ENCODE measurements around the gene ANGPTL7.

GRCh38 chr1:11169202-11169601 is 20.0 kb upstream of the ANGPTL7 start:
- TF ChIP-seq GATAD2B (conservative IDR thresholded peaks at IDR 0.05; ENCODE audit: low read depth) = no peak
- TF ChIP-seq NR2C1 (IDR thresholded peaks at IDR 0.05) = no peak
- TF ChIP-seq, protein P1, sequence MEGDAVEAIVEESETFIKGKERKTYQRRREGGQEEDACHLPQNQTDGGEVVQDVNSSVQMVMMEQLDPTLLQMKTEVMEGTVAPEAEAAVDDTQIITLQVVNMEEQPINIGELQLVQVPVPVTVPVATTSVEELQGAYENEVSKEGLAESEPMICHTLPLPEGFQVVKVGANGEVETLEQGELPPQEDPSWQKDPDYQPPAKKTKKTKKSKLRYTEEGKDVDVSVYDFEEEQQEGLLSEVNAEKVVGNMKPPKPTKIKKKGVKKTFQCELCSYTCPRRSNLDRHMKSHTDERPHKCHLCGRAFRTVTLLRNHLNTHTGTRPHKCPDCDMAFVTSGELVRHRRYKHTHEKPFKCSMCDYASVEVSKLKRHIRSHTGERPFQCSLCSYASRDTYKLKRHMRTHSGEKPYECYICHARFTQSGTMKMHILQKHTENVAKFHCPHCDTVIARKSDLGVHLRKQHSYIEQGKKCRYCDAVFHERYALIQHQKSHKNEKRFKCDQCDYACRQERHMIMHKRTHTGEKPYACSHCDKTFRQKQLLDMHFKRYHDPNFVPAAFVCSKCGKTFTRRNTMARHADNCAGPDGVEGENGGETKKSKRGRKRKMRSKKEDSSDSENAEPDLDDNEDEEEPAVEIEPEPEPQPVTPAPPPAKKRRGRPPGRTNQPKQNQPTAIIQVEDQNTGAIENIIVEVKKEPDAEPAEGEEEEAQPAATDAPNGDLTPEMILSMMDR (IDR thresholded peaks at IDR 0.05 in 2 of 3, conservative IDR thresholded peaks at IDR 0.05 in 1 of 3; ENCODE audit: control insufficient read depth in 2 of 3, extremely low read depth in 1 of 3, insufficient read depth in 1 of 3, low read depth in 3 of 3, low read length in 3 of 3) = no peak
- TF ChIP-seq CBFB (IDR thresholded peaks at IDR 0.05; ENCODE audit: low read depth) = no peak
- TF ChIP-seq ZBED1 (IDR thresholded peaks at IDR 0.05; ENCODE audit: borderline replicate concordance) = no peak
- no peak for TF ChIP-seq JUND (IDR thresholded peaks at IDR 0.05; ENCODE audit: low read depth, low read length)
- no peak for TF ChIP-seq EP300 (IDR thresholded peaks at IDR 0.05; ENCODE audit: borderline replicate concordance in 1 of 2, control insufficient read depth in 1 of 2, low read depth in 2 of 2, low read length in 2 of 2)
- TF ChIP-seq ZNF687 (IDR thresholded peaks at IDR 0.05) = no peak
- TF ChIP-seq CHD1 (IDR thresholded peaks at IDR 0.05; ENCODE audit: low read depth, low read length) = no peak
- TF ChIP-seq POLR2AphosphoS5 (IDR thresholded peaks at IDR 0.05; ENCODE audit: low read length) = no peak

All from GM12878 (cell line).